Nephron progenitor cell (in vitro differentiated cells): ENCODE data around the gene HRH2.
"Not testable (repeated sequence)": the region's sequence is repeated elsewhere in the genome, so short reads cannot be mapped to it uniquely, and the experiment has no call there.

Experiments
- DNase-seq: peaks from one replicate; pipeline ENCODE4 v3.0.0; 2021
- H3K27ac Mint-ChIP-seq: 2 replicates; pipeline ENCODE4 v1.8.0; 2021; ENCODE audit warnings: mild to moderate bottlenecking, moderate library complexity, mixed read lengths
- H3K27me3 Mint-ChIP-seq: 2 replicates; pipeline ENCODE4 v1.8.0; 2021; ENCODE audit warnings: mild to moderate bottlenecking, low read depth, mixed read lengths; ENCODE audit not compliant: poor library complexity
- H3K36me3 Mint-ChIP-seq: 2 replicates; pipeline ENCODE4 v1.8.0; 2021; ENCODE audit warnings: low read depth, mixed read lengths
- H3K4me1 Mint-ChIP-seq: 2 replicates; pipeline ENCODE4 v1.8.0; 2021; ENCODE audit warnings: mixed read lengths
- H3K4me3 Mint-ChIP-seq: 2 replicates; pipeline ENCODE4 v1.8.0; 2021; ENCODE audit warnings: mild to moderate bottlenecking, moderate library complexity, mixed read lengths
- H3K9me3 Mint-ChIP-seq: 2 replicates; pipeline ENCODE4 v1.8.0; 2021; ENCODE audit warnings: mild to moderate bottlenecking, moderate library complexity, mixed read lengths
- TF ChIP-seq, protein P1 (sequence below): fragments of 200-600 bp; sonication (generic); IDR thresholded peaks from 2 replicates; pipeline ENCODE4 v1.5.0; 2021; ENCODE audit warnings: antibody characterized with exemption

Gene HRH2

GRCh38 chr5:175752826-175753535 lies 95.1 kb downstream of the HRH2 start:
- no peak for DNase-seq
- Mint-ChIP-seq H3K4me1 (peaks cover 33% of the 10 kb centered on the region), H3K27me3 (peaks cover 18% of the 10 kb centered on the region), H3K9me3 (no peaks in the 10 kb centered on the region), H3K36me3 (no peaks in the 10 kb centered on the region), H3K27ac (no peak overlapping the region), H3K4me3 (no peak overlapping the region)
- TF ChIP-seq, protein P1, sequence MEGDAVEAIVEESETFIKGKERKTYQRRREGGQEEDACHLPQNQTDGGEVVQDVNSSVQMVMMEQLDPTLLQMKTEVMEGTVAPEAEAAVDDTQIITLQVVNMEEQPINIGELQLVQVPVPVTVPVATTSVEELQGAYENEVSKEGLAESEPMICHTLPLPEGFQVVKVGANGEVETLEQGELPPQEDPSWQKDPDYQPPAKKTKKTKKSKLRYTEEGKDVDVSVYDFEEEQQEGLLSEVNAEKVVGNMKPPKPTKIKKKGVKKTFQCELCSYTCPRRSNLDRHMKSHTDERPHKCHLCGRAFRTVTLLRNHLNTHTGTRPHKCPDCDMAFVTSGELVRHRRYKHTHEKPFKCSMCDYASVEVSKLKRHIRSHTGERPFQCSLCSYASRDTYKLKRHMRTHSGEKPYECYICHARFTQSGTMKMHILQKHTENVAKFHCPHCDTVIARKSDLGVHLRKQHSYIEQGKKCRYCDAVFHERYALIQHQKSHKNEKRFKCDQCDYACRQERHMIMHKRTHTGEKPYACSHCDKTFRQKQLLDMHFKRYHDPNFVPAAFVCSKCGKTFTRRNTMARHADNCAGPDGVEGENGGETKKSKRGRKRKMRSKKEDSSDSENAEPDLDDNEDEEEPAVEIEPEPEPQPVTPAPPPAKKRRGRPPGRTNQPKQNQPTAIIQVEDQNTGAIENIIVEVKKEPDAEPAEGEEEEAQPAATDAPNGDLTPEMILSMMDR, result no peak

DNA sequence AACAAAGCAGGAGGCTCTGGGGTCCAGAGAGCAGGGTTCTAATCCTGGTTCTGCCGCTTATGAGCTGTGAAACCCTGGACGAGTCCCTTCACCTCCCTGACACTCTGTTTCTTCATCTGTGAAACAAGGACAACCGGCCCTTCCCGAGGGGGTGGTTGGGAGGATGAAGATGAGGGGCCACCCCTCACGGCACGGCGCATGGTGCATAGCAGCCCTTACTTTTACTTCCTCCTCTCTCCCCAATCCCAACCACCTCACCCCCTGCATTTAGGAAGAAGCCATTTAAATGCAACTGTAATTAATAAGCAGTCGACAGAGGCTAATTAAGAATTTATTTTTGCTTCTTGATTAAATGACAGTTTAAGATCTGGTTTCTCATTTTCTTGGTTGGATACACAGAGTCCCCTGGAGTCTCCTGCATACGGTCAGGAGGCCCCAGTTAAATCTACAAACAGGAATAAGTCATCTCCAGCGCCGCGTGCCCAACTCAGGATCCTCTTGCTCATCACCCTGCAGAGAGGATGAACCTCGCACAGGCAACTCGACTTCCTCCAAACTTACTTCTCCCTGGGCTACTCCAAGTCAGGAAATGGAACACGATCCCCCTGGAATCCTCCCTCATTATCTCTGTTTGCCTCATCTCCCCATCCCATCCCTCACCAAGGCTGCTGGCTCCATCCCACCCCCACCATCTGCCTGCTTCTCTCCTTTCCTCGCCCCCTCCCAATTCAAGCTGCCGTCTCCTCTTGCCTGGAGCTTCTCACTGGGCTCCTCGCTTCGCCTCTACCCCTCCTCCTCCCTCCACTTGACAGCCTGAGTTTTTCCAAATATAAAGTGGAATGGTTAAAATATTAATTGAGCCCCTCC lies 95.9 kb downstream of the HRH2 start:
- Mint-ChIP-seq H3K27me3 (peaks cover 18% of the 10 kb centered on the region), H3K27ac (no peak overlapping the region), H3K4me3 (no peak overlapping the region), H3K36me3 (no peaks in the 10 kb centered on the region), H3K4me1 (peaks cover 33% of the 10 kb centered on the region), H3K9me3 (no peaks in the 10 kb centered on the region)
- DNase-seq, result no peak
- TF ChIP-seq, protein P1, result no peak

- H3K4me1 Mint-ChIP-seq, DNase-seq, H3K36me3 Mint-ChIP-seq, H3K4me3 Mint-ChIP-seq, H3K27me3 Mint-ChIP-seq, H3K27ac Mint-ChIP-seq: not testable (repeated sequence)
- H3K9me3 Mint-ChIP-seq, result peaks cover 13% of the 10 kb centered on the region
Measured at GRCh38 chr5:175759991-175760390, 102.1 kb downstream of the HRH2 start.
